Fibroblast of the aortic adventitia (primary cell): ENCODE results near the gene UCHL5. TPM values are rescaled to one million over a fixed set of nuclear protein-coding genes. Genes with fewer than 3 reads are reported as not detected.

Experiments
- DNase-seq: peaks from one replicate; pipeline ENCODE4 v3.0.0-alpha.2; 2010; ENCODE audit warnings: low read depth
- H3K4me3 ChIP-seq: 2 replicates; pipeline ENCODE4 v1.5.1; 2011; ENCODE audit warnings: low read depth, mild to moderate bottlenecking, control low read depth, low read length, moderate library complexity
- total RNA-seq: library from RNA; depleted of rRNA; stranded (reverse); fragments of >200 nt; gene quantifications from 2 replicates; pipeline ENCODE4 v1.2.3, GENCODE V29; 2012; ENCODE audit warnings: low replicate concordance
- TF ChIP-seq, protein P1 (sequence below): IDR thresholded peaks from 2 replicates; pipeline ENCODE4 v1.5.1; 2011; ENCODE audit warnings: mild to moderate bottlenecking, low read length, control low read depth, inconsistent platforms; ENCODE audit not compliant: insufficient read depth

Gene UCHL5
- total RNA-seq, 1 donor = 35.6 TPM

DNA sequence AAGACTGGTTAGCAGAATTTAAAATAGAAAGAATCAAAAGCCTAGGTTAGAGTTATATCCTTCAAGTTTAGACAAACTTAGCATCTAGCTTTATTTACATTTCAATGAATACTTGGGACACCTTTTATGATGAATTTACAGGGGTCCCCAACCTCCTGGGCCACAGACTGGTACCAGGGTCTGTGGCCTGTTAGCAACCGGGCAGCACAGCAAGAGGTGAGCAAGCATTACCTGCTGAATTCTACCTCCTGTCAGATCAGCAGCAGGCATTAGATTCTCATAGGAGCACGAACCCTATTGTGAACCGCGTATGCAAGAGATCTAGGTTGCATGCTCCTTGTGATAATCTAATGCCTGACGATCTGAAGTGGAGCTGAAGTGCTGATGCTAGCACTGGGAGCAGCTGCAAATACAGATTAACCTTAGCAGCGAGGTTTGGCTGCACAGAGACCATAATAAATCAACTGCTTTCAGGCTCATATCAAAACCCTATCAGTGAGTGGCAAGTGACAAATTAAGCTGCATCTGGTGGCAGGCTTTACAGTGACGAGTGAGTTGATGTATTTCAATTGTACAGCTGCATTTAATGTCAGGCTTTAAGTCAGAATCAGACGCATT, 82.0 kb downstream of the UCHL5 start:
- no peak for DNase-seq
- no peak overlapping the region for H3K4me3 ChIP-seq
- TF ChIP-seq, protein P1, sequence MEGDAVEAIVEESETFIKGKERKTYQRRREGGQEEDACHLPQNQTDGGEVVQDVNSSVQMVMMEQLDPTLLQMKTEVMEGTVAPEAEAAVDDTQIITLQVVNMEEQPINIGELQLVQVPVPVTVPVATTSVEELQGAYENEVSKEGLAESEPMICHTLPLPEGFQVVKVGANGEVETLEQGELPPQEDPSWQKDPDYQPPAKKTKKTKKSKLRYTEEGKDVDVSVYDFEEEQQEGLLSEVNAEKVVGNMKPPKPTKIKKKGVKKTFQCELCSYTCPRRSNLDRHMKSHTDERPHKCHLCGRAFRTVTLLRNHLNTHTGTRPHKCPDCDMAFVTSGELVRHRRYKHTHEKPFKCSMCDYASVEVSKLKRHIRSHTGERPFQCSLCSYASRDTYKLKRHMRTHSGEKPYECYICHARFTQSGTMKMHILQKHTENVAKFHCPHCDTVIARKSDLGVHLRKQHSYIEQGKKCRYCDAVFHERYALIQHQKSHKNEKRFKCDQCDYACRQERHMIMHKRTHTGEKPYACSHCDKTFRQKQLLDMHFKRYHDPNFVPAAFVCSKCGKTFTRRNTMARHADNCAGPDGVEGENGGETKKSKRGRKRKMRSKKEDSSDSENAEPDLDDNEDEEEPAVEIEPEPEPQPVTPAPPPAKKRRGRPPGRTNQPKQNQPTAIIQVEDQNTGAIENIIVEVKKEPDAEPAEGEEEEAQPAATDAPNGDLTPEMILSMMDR = no peak

DNA sequence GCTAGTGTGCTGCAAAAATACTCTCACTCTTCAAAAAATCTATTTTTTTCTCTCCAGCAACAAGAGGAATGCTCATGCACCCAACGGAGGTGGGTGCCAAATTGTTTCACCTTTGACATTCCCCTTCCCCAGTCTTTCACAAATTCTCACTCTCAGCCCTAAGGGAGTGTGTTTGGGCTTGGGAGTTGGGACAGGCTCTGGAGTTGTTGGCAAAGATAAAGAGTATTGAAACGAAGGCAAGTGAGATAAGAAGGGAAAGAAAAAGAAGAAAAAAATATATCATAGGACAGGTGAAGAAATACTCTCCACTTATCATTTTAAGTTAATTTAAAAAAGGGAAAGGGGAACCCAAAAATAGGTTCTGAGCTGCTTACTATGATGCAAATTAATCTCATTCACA, 82.6 kb downstream of the UCHL5 start:
- DNase-seq = no peak
- H3K4me3 ChIP-seq = no peak overlapping the region
- TF ChIP-seq, protein P1 = no peak

DNA sequence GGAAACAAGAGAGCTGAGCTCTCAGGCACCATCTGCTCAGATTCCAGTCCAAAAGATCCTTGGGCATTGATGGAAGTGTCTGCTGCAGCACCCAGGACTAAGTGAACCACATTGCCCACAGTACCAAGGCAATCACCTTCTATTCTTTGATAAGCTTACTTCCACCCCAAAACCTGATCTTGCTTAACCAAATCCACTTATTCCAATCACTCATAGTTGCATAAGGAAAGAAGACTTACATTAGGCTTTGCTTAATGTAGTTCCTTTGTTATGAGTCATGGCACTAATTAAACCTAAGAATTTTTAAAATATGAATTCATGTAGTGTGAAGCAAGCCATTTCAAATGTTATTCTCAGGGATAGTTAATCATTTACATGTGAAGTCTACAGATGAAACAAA, 84.5 kb downstream of the UCHL5 start:
- DNase-seq = no peak
- TF ChIP-seq, protein P1 = no peak

DNA sequence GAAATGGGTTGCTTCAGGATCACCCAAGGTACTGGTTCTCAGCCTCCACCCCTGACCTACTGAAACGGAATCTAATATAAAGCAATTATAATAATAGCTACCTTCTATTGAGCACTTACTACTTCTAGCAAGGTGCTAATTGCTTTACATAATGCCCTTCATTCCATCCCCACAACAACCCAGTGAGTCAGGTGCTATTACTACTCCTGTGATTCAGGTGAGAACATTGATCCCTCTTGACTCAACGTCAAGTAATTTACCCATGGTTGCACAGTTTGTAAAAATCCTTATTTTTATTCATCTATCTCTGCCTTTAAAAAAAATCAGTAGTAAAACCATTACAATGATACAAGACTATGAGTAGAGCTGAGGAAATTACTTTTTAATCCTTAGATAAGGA, 85.2 kb downstream of the UCHL5 start:
- DNase-seq = no peak
- H3K4me3 ChIP-seq = no peak overlapping the region
- TF ChIP-seq, protein P1 = no peak

More for the DNA sequence above, 84.5 kb downstream of the UCHL5 start:
- H3K4me3 ChIP-seq = no peak overlapping the region

DNA sequence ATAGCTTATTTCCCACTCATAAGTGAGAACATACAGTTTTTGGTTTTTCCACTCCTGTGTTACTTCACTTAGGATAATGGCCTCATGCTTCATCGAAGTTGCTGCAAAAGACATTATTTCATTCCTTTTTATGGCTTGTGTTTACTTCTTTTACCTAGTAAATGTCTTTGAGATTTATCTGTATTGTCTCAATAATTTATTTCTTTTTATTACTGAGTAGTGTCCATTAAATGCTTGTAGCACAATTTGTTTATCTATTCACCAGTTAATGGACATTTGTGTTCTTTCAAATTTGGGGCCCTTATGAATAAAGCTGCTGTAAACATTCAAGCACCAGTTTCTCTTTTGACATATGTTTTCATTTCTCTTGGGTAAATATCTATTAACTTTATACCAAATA, 86.0 kb downstream of the UCHL5 start:
- DNase-seq = no peak
- no peak overlapping the region for H3K4me3 ChIP-seq
- TF ChIP-seq, protein P1 = no peak

DNA sequence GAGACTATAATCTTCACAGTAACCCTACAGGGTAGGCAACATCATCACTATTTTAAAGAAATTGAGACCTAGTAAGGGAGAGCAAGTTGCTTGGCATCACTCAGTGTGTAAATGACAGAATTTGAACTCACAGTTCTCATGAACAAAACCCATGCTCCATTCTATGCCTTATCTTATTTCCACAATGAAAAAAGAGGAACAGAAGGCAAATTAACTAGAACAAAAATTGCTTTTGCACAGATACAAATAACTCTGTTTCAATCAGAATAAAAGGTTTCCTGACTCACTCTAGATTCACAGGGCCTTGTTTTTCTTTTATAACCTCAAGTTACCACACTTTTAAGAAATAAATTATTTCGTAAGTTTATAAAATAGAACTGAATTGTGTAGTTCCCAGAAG, 90.1 kb downstream of the UCHL5 start:
- no peak for DNase-seq
- TF ChIP-seq, protein P1 = no peak
- H3K4me3 ChIP-seq = no peak overlapping the region

DNA sequence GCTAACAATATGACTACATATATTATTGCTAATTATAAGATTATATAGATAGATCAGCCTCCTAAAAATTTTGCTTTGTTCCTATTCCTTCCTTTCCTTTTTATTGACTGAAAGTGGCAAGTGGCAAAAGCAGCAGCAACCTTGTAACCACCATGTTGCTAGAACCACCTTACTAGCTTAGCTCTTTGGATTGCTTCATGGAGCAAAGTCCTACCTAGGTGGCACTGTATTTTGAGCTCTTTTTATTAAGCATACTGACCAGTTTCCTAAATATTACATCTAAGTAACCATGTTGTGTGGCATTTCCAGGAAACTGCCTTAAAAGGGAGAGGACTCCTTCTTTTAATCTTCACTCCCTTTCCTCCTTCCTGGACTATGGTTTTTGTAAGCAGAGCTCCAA, 90.8 kb downstream of the UCHL5 start:
- no peak overlapping the region for H3K4me3 ChIP-seq
- TF ChIP-seq, protein P1 = no peak
- no peak for DNase-seq
